ENCODE results near the gene KLHL17.

GRCh38 chr1:985126-985525 is 24.7 kb downstream of the KLHL17 start:
- TF ChIP-seq POLR2AphosphoS5 (IDR thresholded peaks at IDR 0.05; ENCODE audit: borderline replicate concordance, low read depth, low read length) (no peak), EZH2 (IDR thresholded peaks at IDR 0.05) (no peak)
